GM21423 (cell line): ENCODE data around the gene MEMO1.
"Not testable (repeated sequence)": the region's sequence is repeated elsewhere in the genome, so short reads cannot be mapped to it uniquely, and the experiment has no call there.

Source experiments
- ATAC-seq: cut with Tn5 transposase; IDR thresholded peaks from one replicate; pipeline ENCODE4 v1.9.1; 2021; ENCODE audit warnings: mild to moderate bottlenecking, moderate library complexity; ENCODE audit not compliant: unreplicated experiment

Gene MEMO1

DNA sequence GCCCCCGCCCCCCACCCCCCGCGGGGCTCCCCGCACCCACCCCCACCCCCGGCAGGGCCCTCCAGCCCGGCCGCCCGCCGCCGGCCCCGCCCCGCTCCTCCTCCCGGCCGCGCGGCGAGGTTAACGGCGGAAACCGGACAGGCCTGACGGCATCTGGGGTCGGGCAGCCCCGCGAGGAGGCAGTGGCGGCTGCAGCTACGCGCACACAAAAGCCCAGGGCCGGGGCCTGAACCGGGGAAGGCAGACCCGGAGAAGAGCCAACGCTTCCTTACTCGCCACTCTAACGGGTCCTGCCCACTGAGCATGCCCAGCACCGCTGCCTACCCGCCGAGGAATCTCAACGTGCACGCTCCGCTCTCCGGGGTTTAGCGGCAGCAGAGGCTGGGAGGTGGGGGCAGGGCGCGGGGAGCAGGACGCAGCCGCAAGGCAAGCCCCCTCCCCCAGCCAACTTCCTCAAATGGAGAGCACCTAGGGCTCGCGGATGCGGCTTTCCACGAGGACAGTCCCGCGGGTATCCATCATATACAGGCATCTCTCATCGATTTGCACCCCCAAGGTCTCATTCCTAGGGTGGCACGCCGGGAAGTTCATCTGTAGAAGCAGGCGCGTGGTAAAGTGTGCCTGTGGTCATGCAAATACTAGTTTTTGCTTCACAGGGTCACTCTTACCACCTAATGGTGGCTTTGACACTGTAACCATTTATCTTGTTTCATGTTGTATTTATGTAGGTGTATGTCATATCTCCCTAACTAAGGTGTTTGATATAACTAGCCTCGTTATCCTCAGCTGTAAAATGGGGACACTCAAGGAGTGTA is at the start of gene MEMO1:
MEMO1 (minus strand) TSS at position 339 of the 815 bp plus-strand sequence. CDS start 761 bp downstream, outside the sequence.
- peak; percentile 55 for ATAC-seq

DNA sequence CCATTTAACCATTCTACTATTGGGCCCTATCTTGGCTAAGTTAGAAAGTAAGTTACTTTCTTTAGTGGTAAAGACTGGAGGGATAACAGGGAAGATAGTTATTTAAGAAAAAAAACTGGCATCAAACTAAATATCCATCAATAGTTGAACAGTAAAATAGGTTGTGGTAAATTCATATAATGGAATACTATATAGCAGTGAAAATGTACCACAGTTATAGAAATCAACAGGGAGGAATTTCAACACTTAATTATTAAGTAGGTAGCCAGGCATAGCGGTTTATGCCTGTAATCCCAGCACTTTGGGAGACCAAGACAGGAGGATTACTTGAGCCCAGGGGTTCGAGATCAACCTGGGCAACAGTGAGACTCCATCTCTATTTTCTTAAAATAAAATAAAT is 49.5 kb upstream of the MEMO1 start:
- no peak for ATAC-seq

DNA sequence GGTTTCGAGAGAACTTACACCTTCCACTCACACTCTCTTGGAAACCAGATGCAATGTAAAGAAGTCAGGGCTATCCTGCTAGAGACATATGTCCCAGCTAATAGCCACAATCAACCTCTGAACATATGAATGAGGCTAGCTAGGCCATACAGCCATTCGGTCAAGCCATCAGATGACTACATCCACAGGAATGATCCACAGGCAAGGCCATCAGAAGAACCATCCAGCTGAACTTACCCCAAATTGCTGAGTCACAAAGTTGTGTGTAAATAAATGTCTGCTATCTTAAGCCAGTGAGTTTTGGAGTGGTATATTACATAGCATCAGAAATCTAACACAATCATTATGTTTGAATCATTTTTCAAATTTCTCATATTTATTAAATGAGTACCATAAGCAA is 47.3 kb upstream of the MEMO1 start:
- no peak for ATAC-seq

GRCh38 chr2:32054583-32054982 is 43.8 kb upstream of the MEMO1 start:
- ATAC-seq = not testable (repeated sequence)

GRCh38 chr2:32051836-32052439 is 41.1 kb upstream of the MEMO1 start:
- ATAC-seq = no peak

DNA sequence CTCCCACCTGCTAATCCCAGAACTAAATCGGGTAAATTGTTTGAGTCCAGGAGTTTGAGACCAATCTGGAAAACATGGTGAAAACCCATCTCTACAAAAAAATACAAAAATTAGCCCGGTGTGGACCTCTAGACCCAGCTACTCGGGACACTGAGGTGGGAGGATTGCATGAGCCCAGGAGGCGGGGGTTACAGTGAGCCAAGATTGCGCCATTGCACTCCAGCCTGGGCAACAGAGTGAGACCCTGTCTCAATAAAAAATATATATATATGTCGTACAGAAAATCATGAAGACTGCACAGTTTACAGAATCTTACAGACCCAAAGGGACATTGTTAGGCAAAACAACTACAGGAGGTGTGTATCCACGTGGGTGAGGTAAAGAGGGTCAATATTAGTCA is 32.8 kb upstream of the MEMO1 start:
- ATAC-seq = no peak

DNA sequence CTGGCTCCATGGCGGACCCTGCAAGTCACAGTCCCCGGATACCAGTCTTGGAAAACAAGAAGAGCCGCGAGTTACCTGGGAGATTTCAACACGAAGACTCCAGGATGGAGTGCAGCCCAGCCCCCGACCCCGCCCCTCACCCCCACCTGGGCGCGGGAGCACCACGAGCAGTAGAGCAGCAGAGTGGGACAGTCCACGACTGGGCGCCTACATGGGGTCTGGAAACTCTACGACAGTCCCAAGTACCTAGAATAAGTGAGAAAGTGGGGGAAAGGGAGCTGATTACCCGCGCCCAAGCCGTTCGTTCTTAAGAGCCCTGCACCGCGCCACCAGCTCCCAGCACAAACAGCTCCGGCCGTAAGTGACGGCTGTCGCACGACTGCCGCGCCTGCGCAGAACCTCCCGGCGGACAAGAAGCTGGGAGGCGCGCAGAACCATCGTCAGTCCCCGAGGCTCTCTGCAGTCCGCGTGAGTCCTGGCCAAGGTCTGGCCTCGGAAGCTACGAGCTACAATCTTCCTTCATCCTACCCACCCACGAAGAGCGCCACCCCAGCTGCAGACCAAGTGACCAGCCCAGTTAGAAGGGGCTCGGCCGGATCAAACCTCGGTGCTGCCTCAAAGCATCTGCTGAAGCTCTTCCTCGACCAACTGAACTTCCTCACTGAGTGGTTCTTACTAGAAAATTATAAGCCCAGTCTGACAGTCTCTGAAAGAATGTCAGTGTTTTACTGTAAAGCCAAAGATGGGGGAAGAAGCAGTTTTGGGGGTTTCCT is 28.8 kb upstream of the MEMO1 start, which contains the start of gene DPY30:
DPY30 (minus strand) TSS at position 359 of the 773 bp plus-strand sequence; CDS start at position 10, 349 bp downstream.
- ATAC-seq = peak; percentile 86

GRCh38 chr2:32034198-32034887 is 23.5 kb upstream of the MEMO1 start:
- ATAC-seq = not testable (repeated sequence)

DNA sequence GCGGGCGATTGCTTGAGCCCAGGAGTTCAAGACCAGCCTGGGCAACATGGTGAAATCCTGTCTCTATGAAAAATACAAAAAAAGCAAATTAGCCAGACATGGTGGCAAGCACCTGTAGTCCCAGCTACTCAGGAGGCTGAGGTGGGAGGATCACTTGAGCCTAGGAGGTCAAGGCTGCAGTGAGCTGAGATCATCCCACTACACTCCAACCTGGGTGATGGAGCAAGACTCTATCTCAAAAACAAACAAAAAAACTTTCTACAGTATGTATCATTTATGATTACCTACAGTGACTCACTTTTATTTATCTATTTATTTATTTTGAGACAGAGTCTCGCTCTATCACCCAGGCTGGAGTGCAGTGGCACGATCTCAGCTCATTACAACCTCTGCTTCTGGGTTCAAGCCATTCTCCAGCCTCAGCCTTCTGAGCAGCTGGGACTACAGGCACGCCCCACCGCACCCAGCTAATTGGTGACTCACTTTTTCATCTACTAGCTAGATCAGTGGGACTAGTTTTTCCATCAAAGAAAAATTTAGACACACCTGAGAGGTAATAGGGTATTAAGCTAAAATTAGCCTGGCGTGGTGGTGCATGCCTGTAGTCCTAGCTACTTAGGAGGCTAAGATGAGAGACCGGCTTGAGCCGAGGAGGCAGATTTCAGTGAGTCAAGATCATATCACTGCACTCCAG is 8.1 kb upstream of the MEMO1 start:
- ATAC-seq = not testable (repeated sequence)

DNA sequence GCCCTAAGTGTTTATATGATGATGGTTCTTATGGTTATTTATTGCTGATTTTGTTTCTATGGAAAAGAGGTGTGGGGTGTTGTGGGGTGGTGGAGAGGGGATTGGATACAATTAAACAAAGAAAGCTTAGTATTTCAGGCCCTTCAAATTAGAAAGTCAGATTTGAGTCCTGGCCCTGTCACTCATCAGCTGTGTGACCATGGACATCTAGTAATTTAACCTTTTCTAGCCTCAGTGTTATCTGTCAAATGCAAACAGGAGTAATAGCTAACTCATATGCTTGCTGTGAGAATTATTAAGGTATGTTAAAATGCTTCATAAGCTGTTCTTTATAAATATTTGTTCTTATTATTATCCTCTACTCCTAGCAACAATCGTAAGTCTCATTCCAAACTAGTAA is 2.1 kb upstream of the MEMO1 start:
- ATAC-seq = no peak

- ATAC-seq = no peak
These were observed 715 bp upstream of the MEMO1 start for GRCh38 chr2:32011485-32011960.

GRCh38 chr2:32010280-32010669 is 533 bp downstream of the MEMO1 start:
- ATAC-seq = peak; percentile 44

DNA sequence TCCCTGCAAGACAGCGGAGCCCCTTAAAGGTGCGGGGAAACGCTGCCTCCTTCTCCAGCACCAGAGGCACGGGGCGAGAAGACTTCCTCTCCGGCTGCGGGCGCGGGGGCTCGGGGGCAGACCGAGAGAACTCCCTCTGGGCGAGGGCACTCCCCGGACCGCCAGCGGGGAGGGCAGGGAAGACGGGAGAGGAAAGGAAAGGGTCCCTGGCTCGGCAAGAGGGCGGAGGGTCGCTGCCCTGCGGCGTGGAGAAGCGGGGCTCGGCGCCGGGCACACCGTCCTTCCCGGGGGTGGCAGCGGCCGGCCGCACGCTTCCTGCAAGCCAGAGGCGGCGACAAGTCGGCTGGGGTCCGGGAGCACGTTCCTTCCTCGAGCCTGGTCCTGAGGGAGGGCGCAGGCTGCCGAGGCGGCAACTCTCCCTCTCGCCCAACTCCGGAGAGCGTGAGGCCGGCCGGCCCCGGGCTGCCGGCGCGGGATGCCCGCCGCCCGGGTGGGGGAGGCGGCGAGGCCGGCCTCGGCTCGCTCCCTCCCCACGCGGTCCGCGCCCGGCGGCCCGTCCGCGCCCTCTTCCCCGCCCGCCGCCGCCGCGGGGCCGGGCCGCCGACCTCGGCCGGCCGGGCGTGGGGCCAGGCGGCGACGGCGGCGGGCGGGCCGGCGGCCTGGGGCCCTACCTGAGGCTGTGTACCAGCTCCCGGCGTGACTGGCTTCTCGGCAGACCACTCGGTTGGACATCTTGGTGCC is 1.1 kb downstream of the MEMO1 start:
- peak; percentile 16 for ATAC-seq

DNA sequence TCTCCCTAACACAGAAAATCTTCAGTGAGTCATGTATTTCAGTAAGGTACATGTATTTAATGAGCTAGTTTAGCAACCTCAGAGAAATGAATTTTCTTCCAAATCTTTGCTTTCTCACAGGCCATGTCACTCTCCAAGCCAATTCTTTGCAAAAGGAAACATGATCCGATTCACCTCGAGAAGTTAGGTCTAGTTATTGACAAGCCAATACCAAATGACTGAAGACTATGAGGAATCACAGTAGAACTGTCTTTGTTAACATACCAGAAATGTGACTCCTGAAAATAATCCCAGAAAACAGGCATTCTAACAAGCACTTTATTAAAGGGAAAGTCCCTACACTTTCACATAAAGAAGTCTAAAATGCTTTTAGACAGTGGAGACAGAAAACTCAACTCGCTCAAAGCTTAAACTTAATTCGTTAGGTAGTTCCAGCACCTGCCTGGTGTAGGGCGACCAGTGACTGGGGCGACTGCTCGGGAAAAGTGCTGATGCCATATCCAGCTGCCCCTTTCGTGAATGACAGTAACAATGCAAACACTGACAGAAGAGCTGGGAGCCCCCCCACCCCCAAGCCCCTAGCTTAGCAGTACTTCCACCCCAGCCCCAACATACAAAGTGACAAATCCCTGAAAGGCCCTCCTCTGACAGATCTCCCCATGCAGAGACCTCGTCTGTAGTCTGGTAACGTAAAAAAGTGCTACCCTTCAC is 1.8 kb downstream of the MEMO1 start:
- no peak for ATAC-seq

GRCh38 chr2:32007121-32007391 is 3.8 kb downstream of the MEMO1 start:
- no peak for ATAC-seq

DNA sequence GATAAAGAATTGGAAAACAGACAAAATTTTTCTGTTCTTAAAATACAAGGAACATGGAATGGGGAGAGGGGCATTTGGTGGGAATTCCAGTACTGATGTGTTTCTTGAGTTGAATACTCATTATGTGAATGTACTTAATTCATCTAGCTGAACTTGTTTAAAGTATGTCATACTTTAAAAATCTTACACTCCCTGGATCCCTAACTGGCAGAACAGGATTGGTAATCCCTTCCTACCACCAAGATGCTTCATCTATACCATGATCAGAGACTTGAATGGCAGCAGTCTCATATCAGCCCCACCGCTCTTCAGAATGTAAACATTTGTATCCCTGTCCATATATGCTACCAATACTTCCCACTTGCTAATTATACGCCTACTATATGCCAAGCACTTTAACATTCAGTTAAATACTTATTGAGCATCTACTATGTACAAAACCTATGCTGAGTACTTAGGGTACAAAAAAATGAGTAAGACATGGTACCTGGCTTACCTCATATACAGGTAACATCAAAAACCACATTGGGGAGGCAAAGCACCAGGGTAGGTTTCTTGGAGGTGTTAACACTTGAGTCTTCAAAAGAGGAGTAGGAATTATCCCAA is 5.3 kb downstream of the MEMO1 start:
- no peak for ATAC-seq

GRCh38 chr2:32003791-32004190 is 7.0 kb downstream of the MEMO1 start:
- no peak for ATAC-seq

GRCh38 chr2:32002406-32002805 is 8.4 kb downstream of the MEMO1 start:
- ATAC-seq = no peak

DNA sequence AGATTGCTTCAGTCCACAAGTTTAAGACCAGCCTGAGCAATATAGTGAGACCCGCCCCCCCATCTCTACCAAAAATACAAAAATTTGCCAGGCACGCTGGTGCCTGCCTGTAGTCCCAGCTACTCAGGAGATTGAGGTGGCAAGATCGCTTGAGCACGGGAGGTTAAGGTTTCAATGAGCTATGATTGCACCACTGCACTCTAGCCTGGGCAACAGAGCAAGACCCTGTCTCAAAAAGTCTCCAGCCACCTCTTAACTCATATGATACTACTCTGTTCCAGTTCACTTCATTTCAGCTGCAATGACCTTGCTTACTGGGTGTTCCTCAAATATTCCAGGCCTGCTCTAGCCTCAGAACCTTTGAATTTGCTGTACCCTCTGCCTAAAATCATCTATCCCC is 11.4 kb downstream of the MEMO1 start:
- no peak for ATAC-seq
